H9 (cell line): Measurements from ENCODE around the gene MICAL3. TPM values are rescaled to one million over a fixed set of nuclear protein-coding genes. Genes with fewer than 3 reads are reported as not detected.

Experiments used
- DNase-seq: peaks from one replicate; pipeline ENCODE4 v3.0.0-alpha.2; 2017
- H2AFZ ChIP-seq: one replicate; pipeline ENCODE4 v1.6.1; 2013; ENCODE audit warnings: mild to moderate bottlenecking, low read length, control low read depth, moderate library complexity
- H2AK5ac ChIP-seq: 2 replicates; pipeline ENCODE4 v1.6.1; 2013; ENCODE audit warnings: low read length, control low read depth, mixed read lengths; ENCODE audit not compliant: insufficient read length
- H2BK120ac ChIP-seq: one replicate; pipeline ENCODE4 v1.6.1; 2013; ENCODE audit warnings: low read depth, mild to moderate bottlenecking, low read length, control low read depth, inconsistent platforms; ENCODE audit not compliant: poor library complexity, severe bottlenecking
- H2BK12ac ChIP-seq: 2 replicates; pipeline ENCODE4 v1.6.1; 2013; ENCODE audit warnings: low read length, control low read depth, mixed read lengths, low read depth; ENCODE audit not compliant: insufficient read length
- H2BK15ac ChIP-seq: 2 replicates; pipeline ENCODE4 v1.6.1; 2013; ENCODE audit warnings: low read depth, low read length, control low read depth
- H2BK20ac ChIP-seq: one replicate; pipeline ENCODE4 v1.6.1; 2013; ENCODE audit warnings: low read depth, mild to moderate bottlenecking, low read length, control low read depth, inconsistent platforms; ENCODE audit not compliant: poor library complexity, severe bottlenecking
- H2BK5ac ChIP-seq: 2 replicates; pipeline ENCODE4 v1.6.1; 2013; ENCODE audit warnings: low read length, control low read depth, mixed read lengths; ENCODE audit not compliant: insufficient read length
- H3K14ac ChIP-seq: 2 replicates; pipeline ENCODE4 v1.6.1; 2013; ENCODE audit warnings: low read length, control low read depth; ENCODE audit not compliant: insufficient read depth
- H3K18ac ChIP-seq: 2 replicates; pipeline ENCODE4 v1.6.1; 2013; ENCODE audit warnings: low read depth, mild to moderate bottlenecking, mixed read lengths, low read length, control low read depth; ENCODE audit not compliant: insufficient read length
- H3K23ac ChIP-seq: 2 replicates; pipeline ENCODE4 v1.6.1; 2013; ENCODE audit warnings: low read length, control low read depth, mixed read lengths, low read depth; ENCODE audit not compliant: insufficient read length
- H3K23me2 ChIP-seq: 2 replicates; pipeline ENCODE4 v1.6.1; 2013; ENCODE audit warnings: low read depth, mild to moderate bottlenecking, mixed read lengths, low read length, control low read depth; ENCODE audit not compliant: insufficient read length, poor library complexity, severe bottlenecking
- H3K27ac ChIP-seq: 2 replicates; pipeline ENCODE4 v1.5.1; 2013; ENCODE audit warnings: low read length, control low read depth, mixed read lengths, low read depth; ENCODE audit not compliant: insufficient read length
- H3K27me3 ChIP-seq: 2 replicates; pipeline ENCODE4 v1.6.1; 2013; ENCODE audit warnings: low read length, control low read depth, inconsistent platforms; ENCODE audit not compliant: insufficient read depth
- H3K4ac ChIP-seq: 2 replicates; pipeline ENCODE4 v1.6.1; 2013; ENCODE audit warnings: low read depth, mild to moderate bottlenecking, control low read depth, inconsistent platforms, low read length, moderate library complexity
- H3K4me1 ChIP-seq: 2 replicates; pipeline ENCODE4 v1.6.1; 2013; ENCODE audit warnings: low read length, control low read depth, inconsistent platforms; ENCODE audit not compliant: insufficient read depth
- H3K4me2 ChIP-seq: 2 replicates; pipeline ENCODE4 v1.6.1; 2013; ENCODE audit warnings: low read length, control low read depth, mixed read lengths; ENCODE audit not compliant: insufficient read length, insufficient read depth
- H3K56ac ChIP-seq: 2 replicates; pipeline ENCODE4 v1.6.1; 2013; ENCODE audit warnings: low read depth, mild to moderate bottlenecking, mixed read lengths, low read length, control low read depth; ENCODE audit not compliant: insufficient read length
- H3K79me1 ChIP-seq: 2 replicates; pipeline ENCODE4 v1.6.1; 2013; ENCODE audit warnings: low read depth, mild to moderate bottlenecking, moderate library complexity, low read length, control low read depth, inconsistent platforms; ENCODE audit not compliant: insufficient read depth, poor library complexity, severe bottlenecking
- H3K79me2 ChIP-seq: 2 replicates; pipeline ENCODE4 v1.6.1; 2013; ENCODE audit warnings: low read length, control low read depth, inconsistent platforms; ENCODE audit not compliant: insufficient read depth
- H3K9ac ChIP-seq: 2 replicates; pipeline ENCODE4 v1.6.1; 2013; ENCODE audit warnings: low read length, control low read depth, mixed read lengths; ENCODE audit not compliant: insufficient read length; ENCODE audit errors: extremely low read depth
- H3K9me3 ChIP-seq: one replicate; pipeline ENCODE4 v1.6.1; 2013; ENCODE audit warnings: low read depth, low read length, inconsistent platforms; ENCODE audit not compliant: control insufficient read depth
- H3T11ph ChIP-seq: one replicate; pipeline ENCODE4 v1.6.1; 2013; ENCODE audit warnings: mild to moderate bottlenecking, low read length, control low read depth, inconsistent platforms
- H4K20me1 ChIP-seq: one replicate; pipeline ENCODE4 v1.6.1; 2013; ENCODE audit not compliant: control insufficient read depth, insufficient read length, insufficient read depth
- H4K5ac ChIP-seq: 2 replicates; pipeline ENCODE4 v1.6.1; 2013; ENCODE audit warnings: low read depth, mild to moderate bottlenecking, mixed read lengths, low read length, control low read depth; ENCODE audit not compliant: insufficient read length
- H4K8ac ChIP-seq: replicated peaks from 2 replicates; pipeline ENCODE4 v1.6.1; 2013; ENCODE audit warnings: low read length, control low read depth, mixed read lengths, low read depth; ENCODE audit not compliant: insufficient read length
- H4K91ac ChIP-seq: 2 replicates; pipeline ENCODE4 v1.6.1; 2013; ENCODE audit warnings: low read depth, mild to moderate bottlenecking, moderate library complexity, mixed read lengths, low read length, control low read depth; ENCODE audit not compliant: insufficient read length
- H3K27ac Mint-ChIP-seq, 3 experiments: 2 replicates in 2 of 3; 3 replicates in 1 of 3; pipeline ENCODE4 v1.8.0; 2020 to 2021; ENCODE audit warnings: mixed read lengths in 3 of 3, mild to moderate bottlenecking in 1 of 3, moderate library complexity in 1 of 3
- H3K27me3 Mint-ChIP-seq: 2 replicates; pipeline ENCODE4 v1.8.0; 2021; ENCODE audit warnings: low read depth, mild to moderate bottlenecking, moderate library complexity, mixed read lengths
- H3K36me3 Mint-ChIP-seq, 3 experiments: 2 replicates in 2 of 3; 3 replicates in 1 of 3; pipeline ENCODE4 v1.8.0; 2020 to 2021; ENCODE audit warnings: low read depth in 3 of 3, mixed read lengths in 3 of 3; ENCODE audit not compliant: insufficient read depth in 1 of 3
- H3K4me1 Mint-ChIP-seq, 2 experiments: 2 replicates each; pipeline ENCODE4 v1.8.0; 2020; ENCODE audit warnings: mixed read lengths in 2 of 2
- H3K4me3 Mint-ChIP-seq, 2 experiments: 2 replicates in 1 of 2; 3 replicates in 1 of 2; pipeline ENCODE4 v1.8.0; 2020 to 2021; ENCODE audit warnings: mild to moderate bottlenecking in 2 of 2, mixed read lengths in 2 of 2, moderate library complexity in 1 of 2
- H3K9me3 Mint-ChIP-seq, 2 experiments: 2 replicates in 1 of 2; 3 replicates in 1 of 2; pipeline ENCODE4 v1.8.0; 2020; ENCODE audit warnings: mild to moderate bottlenecking in 2 of 2, mixed read lengths in 2 of 2, moderate library complexity in 1 of 2
- WGBS: extraction: QIAGEN DNeasy Blood & Tissue Kit; methylation state at CpG from one replicate; pipeline ENCODE4 v1.1.7; 2013; ENCODE audit warnings: missing lambda C conversion rate, low lambda C conversion rate, mixed read lengths; ENCODE audit not compliant: insufficient read length; ENCODE audit errors: extremely low coverage; 5-methylcytosine and 5-hydroxymethylcytosine counted together
- total RNA-seq: library from RNA; stranded (reverse); gene quantifications from 2 replicates; pipeline ENCODE4 v1.2.1, GENCODE V29; 2021
- TF ChIP-seq, protein P1 (sequence below): fragments of 200-600 bp; sonication (generic); conservative IDR thresholded peaks from 3 replicates; pipeline ENCODE4 v1.8.0; 2021; ENCODE audit warnings: antibody characterized with exemption, mild to moderate bottlenecking

Gene MICAL3
- total RNA-seq, 1 experiment from 2014 or later: 50.2 TPM

DNA sequence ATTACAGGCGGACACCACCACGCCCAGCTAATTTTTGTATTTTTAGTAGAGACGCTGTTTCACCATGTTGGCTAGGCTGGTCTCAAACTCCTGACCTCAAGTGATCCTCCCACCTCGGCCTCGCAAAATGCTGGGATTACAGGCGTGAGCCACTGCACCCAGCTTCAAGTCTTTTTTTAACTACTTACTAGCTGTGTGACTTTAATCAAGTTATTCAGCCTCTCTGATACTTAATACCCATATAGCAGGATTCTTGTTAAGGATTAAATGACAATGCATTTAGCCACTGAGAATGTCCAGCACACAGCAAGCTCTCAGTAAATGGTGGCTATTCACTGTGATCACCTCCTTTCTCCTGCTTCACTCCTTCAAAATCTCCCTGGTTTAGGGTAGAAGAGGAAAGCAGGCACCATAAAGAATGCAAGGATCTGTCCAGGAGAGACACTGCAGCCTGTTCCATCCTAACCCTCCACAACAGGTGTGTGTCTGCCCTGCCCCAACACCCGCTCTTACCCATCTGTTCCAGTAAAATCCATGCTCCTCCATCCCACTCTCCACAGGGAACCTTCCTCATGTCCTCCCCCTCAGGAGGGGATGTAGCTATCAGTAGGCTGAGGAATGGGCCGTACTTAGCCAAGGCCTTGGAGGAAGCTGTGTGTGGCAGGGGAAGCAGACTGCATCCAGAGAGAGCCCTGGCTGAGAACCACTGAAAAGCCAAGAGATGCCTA lies 69.3 kb downstream of the MICAL3 start:
- H2BK120ac ChIP-seq: no peak overlapping the region
- peaks cover 6% of the 10 kb centered on the region for H3K79me1 ChIP-seq
- no peak overlapping the region for H3T11ph ChIP-seq
- no peak overlapping the region for H3K9ac ChIP-seq
- peaks cover 6% of the 10 kb centered on the region; the same call in 1 of the 2 replicates for H3K79me2 ChIP-seq
- H4K20me1 ChIP-seq: no peaks in the 10 kb centered on the region
- peak overlapping the region; percentile 2; the same call in 1 of the 2 replicates for H3K14ac ChIP-seq
- no CpG with 5 or more reads among the region's 8 CpGs for WGBS
- H3K56ac ChIP-seq: no peak overlapping the region
- H4K91ac ChIP-seq: no peak overlapping the region
- Mint-ChIP-seq H3K9me3 (no peaks in the 10 kb centered on the region), H3K4me3 (no peak overlapping the region), H3K36me3 (peaks cover 0 to under 1% (median 0%) of the 10 kb centered on the region in 3 experiments; a peak in 2 of 7 replicates), H3K4me1 (peaks cover 17 to 38% of the 10 kb centered on the region in 2 experiments), H3K27me3 (no peaks in the 10 kb centered on the region), H3K27ac (no peak overlapping the region)
- H2AFZ ChIP-seq: no peak overlapping the region
- H2BK12ac ChIP-seq: no peak overlapping the region
- H2BK20ac ChIP-seq: no peak overlapping the region
- no peak overlapping the region for H4K8ac ChIP-seq
- H2BK5ac ChIP-seq: no peak overlapping the region
- no peak overlapping the region for H2BK15ac ChIP-seq
- no peak overlapping the region for H4K5ac ChIP-seq
- H3K23ac ChIP-seq: no peak overlapping the region
- no peak for DNase-seq
- H3K4me1 ChIP-seq: 0 out of 2 replicates have a peak, but pooled peaks cover 3% of the 10 kb centered on the region
- no peak overlapping the region for H2AK5ac ChIP-seq
- H3K4ac ChIP-seq: no peak overlapping the region
- H3K18ac ChIP-seq: no peak overlapping the region
- TF ChIP-seq, protein P1, sequence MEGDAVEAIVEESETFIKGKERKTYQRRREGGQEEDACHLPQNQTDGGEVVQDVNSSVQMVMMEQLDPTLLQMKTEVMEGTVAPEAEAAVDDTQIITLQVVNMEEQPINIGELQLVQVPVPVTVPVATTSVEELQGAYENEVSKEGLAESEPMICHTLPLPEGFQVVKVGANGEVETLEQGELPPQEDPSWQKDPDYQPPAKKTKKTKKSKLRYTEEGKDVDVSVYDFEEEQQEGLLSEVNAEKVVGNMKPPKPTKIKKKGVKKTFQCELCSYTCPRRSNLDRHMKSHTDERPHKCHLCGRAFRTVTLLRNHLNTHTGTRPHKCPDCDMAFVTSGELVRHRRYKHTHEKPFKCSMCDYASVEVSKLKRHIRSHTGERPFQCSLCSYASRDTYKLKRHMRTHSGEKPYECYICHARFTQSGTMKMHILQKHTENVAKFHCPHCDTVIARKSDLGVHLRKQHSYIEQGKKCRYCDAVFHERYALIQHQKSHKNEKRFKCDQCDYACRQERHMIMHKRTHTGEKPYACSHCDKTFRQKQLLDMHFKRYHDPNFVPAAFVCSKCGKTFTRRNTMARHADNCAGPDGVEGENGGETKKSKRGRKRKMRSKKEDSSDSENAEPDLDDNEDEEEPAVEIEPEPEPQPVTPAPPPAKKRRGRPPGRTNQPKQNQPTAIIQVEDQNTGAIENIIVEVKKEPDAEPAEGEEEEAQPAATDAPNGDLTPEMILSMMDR: no peak
- no peak overlapping the region for H3K4me2 ChIP-seq
- H3K9me3 ChIP-seq: no peaks in the 10 kb centered on the region
- H3K27me3 ChIP-seq: no peaks in the 10 kb centered on the region
- no peak overlapping the region for H3K27ac ChIP-seq
- no peaks in the 10 kb centered on the region for H3K23me2 ChIP-seq
